Loucy (cell line): ENCODE measurements around the gene SH3PXD2B.

Source experiments
- CTCF ChIP-seq: fragments of 200-600 bp; sonication (generic); conservative IDR thresholded peaks from 2 replicates; pipeline ENCODE4 v1.5.1; 2014; ENCODE audit warnings: mild to moderate bottlenecking, antibody characterized with exemption, low read length
- EZH2phosphoT487 ChIP-seq: fragments of 200-600 bp; IDR thresholded peaks from 2 replicates; pipeline ENCODE4 v1.6.1; 2018; ENCODE audit warnings: antibody characterized with exemption, mild to moderate bottlenecking, moderate library complexity, borderline replicate concordance

GRCh38 chr5:172377856-172378255 is 76.5 kb downstream of the SH3PXD2B start:
- no peak for TF ChIP-seq CTCF
- TF ChIP-seq EZH2phosphoT487: no peak
